Testis (tissue), 3 donors: ENCODE data around the gene NOP9. TPM values are rescaled to one million over a fixed set of nuclear protein-coding genes. Genes with fewer than 3 reads are reported as not detected.

Experiments
- DNase-seq: peaks from one replicate; pipeline ENCODE4 v3.0.0-alpha.2; 2019
- H3K27ac ChIP-seq, 2 donors: fragments of 200-600 bp; sonication (generic); one replicate each; pipeline ENCODE4 v1.5.1; 2019
- H3K27me3 ChIP-seq: fragments of 200-600 bp; sonication (generic); one replicate; pipeline ENCODE4 v1.5.1; 2019
- H3K36me3 ChIP-seq: fragments of 200-600 bp; sonication (generic); one replicate; pipeline ENCODE4 v1.5.1; 2017; ENCODE audit warnings: low read depth; ENCODE audit errors: missing control alignments
- H3K4me1 ChIP-seq: fragments of 200-600 bp; sonication (generic); one replicate; pipeline ENCODE4 v1.5.1; 2019
- H3K4me3 ChIP-seq, 2 donors: fragments of 200-600 bp; sonication (generic); one replicate each; pipeline ENCODE4 v1.5.1; 2017 to 2019
- H3K9me3 ChIP-seq: fragments of 200-600 bp; sonication (generic); one replicate; pipeline ENCODE4 v1.5.1; 2017
- POLR2A ChIP-seq: fragments of 450-650 bp; IDR thresholded peaks from one replicate; pipeline ENCODE4 v1.6.1; 2017; ENCODE audit warnings: antibody characterized with exemption, mild to moderate bottlenecking, moderate library complexity
- WGBS, 2 donors: methylation state at CpG; one replicate each; pipeline ENCODE4 v1.1.5; 2018; 5-methylcytosine and 5-hydroxymethylcytosine counted together
- intact Hi-C: fragments of 100-400 bp; cut with DNase I; formaldehyde crosslinking; loops from one replicate; pipeline ENCODE4 v1.15.1; 2023; ENCODE audit warnings: low total_unique reads
- polyA plus RNA-seq: library from polyadenylated mRNA; stranded (reverse); fragments of 350-450 nt; fragmentation: Illumina TruSeq; extraction: RNeasy Lipid Tissue Mini Kit (QIAGEN cat#74804); gene quantifications from one replicate; pipeline ENCODE4 v1.2.3, GENCODE V29; 2014; ENCODE audit warnings: low read depth, low replicate concordance; ENCODE audit not compliant: insufficient read depth
- total RNA-seq, 2 donors: library from RNA; depleted of rRNA; stranded (reverse); fragments of >200 nt; gene quantifications; one replicate each; pipeline ENCODE4 v1.2.3, GENCODE V29; 2016
- TF ChIP-seq, protein P1 (sequence below), 3 experiments: fragments of 450-650 bp in 2 of 3; fragments of 200-600 bp in 1 of 3; sonication (generic) in 1 of 3; IDR thresholded peaks; one replicate each; pipeline ENCODE4 v1.5.1; 2016 to 2019; ENCODE audit warnings: antibody characterized with exemption in 3 of 3, mild to moderate bottlenecking in 2 of 3, moderate library complexity in 1 of 3

The NOP9 gene
- total and polyA plus RNA-seq, 3 donors from 2014 or later: 20.1 to 27.6 (median 25.0) TPM

DNA sequence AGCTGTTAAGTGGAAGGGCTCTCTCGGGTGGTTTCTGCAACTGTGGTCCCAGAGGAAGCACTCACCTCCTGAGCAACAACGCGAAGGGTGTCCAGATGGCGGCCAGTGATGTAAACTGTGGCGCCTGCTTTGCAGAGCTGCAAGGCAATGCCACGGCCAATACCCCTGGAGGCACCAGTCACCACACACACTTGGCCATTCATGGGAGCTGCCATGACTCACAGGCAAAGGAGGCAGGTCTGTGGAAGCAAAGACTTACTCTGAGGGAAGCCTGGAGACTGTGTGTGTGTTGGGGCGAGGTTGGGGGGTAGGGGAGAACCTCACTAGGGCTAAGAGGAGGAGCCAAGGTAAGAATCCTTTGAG lies 777 bp upstream of the NOP9 start:
- Histone ChIP-seq H3K4me3 (peak overlapping the region; percentile 73 to 89), H3K9me3 (no peaks in the 10 kb centered on the region), H3K27me3 (no peaks in the 10 kb centered on the region), H3K27ac (peak overlapping the region; percentile 65 to 82), H3K36me3 (no peaks in the 10 kb centered on the region), H3K4me1 (peaks cover 9% of the 10 kb centered on the region)
- WGBS, 2 donors: 39 to 46% methylated on average over 7 of the region's 7 CpGs
- DNase-seq: no peak
- TF ChIP-seq, protein P1, sequence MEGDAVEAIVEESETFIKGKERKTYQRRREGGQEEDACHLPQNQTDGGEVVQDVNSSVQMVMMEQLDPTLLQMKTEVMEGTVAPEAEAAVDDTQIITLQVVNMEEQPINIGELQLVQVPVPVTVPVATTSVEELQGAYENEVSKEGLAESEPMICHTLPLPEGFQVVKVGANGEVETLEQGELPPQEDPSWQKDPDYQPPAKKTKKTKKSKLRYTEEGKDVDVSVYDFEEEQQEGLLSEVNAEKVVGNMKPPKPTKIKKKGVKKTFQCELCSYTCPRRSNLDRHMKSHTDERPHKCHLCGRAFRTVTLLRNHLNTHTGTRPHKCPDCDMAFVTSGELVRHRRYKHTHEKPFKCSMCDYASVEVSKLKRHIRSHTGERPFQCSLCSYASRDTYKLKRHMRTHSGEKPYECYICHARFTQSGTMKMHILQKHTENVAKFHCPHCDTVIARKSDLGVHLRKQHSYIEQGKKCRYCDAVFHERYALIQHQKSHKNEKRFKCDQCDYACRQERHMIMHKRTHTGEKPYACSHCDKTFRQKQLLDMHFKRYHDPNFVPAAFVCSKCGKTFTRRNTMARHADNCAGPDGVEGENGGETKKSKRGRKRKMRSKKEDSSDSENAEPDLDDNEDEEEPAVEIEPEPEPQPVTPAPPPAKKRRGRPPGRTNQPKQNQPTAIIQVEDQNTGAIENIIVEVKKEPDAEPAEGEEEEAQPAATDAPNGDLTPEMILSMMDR (IDR thresholded peaks at IDR 0.05): no peak
- TF ChIP-seq POLR2A: no peak
- intact Hi-C loops: no loop called here

DNA sequence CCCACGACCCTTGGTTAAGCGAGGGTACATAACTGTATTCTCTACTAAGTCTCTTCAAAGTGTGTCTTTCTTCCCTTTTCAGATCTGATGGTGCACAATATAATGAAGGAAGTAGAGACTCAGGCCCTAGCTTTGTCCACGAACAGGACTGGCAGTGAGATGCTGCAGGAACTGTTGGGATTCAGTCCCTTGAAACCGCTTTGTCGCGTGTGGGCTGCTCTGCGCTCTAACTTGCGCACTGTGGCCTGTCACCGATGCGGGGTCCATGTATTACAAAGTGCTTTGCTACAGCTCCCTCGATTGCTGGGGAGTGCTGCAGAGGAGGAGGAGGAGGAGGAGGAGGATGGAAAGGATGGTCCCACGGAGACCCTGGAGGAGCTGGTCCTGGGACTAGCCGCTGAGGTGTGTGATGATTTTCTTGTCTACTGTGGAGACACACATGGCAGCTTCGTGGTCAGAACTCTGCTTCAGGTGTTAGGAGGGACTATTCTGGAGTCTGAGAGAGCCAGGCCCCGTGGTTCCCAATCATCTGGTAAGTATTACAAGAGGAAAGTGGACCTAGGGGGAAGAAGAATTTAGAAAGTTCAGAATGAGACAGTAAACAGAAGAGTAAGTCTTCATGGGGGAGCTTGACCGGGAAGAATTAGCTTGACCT lies 803 bp downstream of the NOP9 start:
- 19 to 22% methylated on average over 16 of the region's 16 CpGs for WGBS, 2 donors
- H3K27me3 ChIP-seq: no peaks in the 10 kb centered on the region
- no peaks in the 10 kb centered on the region for H3K36me3 ChIP-seq
- H3K4me1 ChIP-seq: peaks cover 9% of the 10 kb centered on the region
- DNase-seq: no peak
- H3K9me3 ChIP-seq: no peaks in the 10 kb centered on the region
- H3K4me3 ChIP-seq: peak overlapping the region; percentile 73 to 89
- intact Hi-C loops: loop anchor here (5.0 kb wide), 1 partner anchor 58 kb away; the partner anchor contains the start of gene TINF2
- no peak overlapping the region for H3K27ac ChIP-seq
- TF ChIP-seq POLR2A: no peak
- TF ChIP-seq, protein P1 (IDR thresholded peaks at IDR 0.05): no peak

DNA sequence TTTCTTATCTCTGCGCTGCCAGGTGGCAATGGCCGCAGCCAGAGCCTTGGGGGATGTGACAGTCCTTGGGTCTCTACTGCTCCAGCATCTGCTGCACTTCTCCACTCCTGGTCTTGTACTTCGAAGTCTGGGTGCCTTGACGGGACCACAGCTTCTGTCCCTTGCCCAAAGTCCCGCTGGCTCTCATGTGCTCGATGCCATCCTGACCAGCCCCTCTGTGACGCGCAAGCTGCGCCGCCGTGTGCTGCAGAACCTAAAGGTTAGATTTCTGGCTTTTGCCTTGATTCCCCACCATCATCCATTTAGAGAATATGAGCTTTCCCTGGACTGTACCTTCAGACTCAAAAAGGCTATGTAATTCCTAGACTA lies 4.4 kb downstream of the NOP9 start:
- no peak for TF ChIP-seq POLR2A
- TF ChIP-seq, protein P1 (IDR thresholded peaks at IDR 0.05): no peak
- no peaks in the 10 kb centered on the region for H3K27me3 ChIP-seq
- peaks cover 6% of the 10 kb centered on the region for H3K4me1 ChIP-seq
- H3K4me3 ChIP-seq: no peak overlapping the region
- H3K36me3 ChIP-seq: no peaks in the 10 kb centered on the region
- intact Hi-C loops: loop anchor here (5.0 kb wide), 1 partner anchor 62 kb away; the partner anchor contains the start of gene TINF2
- H3K9me3 ChIP-seq: no peaks in the 10 kb centered on the region
- DNase-seq: no peak
- WGBS, 2 donors: 92 to 96% methylated on average over 10 to 11 of the region's 11 CpGs
- no peak overlapping the region for H3K27ac ChIP-seq

DNA sequence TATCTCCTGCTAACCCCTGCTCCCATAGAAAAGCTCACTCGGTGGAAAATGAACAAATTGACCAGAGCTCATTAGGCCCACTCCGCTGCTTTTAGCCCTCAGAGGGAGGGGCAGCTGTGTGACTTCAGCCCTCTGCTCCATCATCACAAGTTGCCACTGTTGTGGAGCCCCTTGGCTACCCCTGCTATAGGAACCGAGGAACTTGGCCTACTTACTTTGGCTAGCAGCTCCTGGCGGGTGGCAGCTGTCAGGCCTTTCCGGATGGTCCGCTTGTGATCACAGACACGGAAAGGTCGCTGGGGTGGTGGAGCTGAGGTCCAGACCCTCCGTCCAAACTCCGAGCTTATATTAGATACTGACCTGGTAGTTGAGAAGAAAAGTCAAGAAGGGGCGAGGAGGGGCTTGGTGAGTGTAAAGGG lies 7.5 kb downstream of the NOP9 start:
- Histone ChIP-seq H3K4me1 (peaks cover 15% of the 10 kb centered on the region), H3K4me3 (no peak overlapping the region), H3K27me3 (no peaks in the 10 kb centered on the region), H3K36me3 (no peaks in the 10 kb centered on the region), H3K9me3 (no peaks in the 10 kb centered on the region), H3K27ac (no peak overlapping the region)
- DNase-seq: no peak
- intact Hi-C loops: no loop called here
- TF ChIP-seq, protein P1 (IDR thresholded peaks at IDR 0.05): no peak
- no peak for TF ChIP-seq POLR2A
- 84 to 87% methylated on average over 10 to 11 of the region's 11 CpGs for WGBS, 2 donors
